HK-2 (cell line): ENCODE data around the gene FBXO10.
"Not testable (repeated sequence)": the region's sequence is repeated elsewhere in the genome, so short reads cannot be mapped to it uniquely, and the experiment has no call there.

Source experiments
- DNase-seq: peaks from one replicate; pipeline ENCODE4 v3.0.0-alpha.2; 2018; ENCODE audit not compliant: unreplicated experiment

Gene FBXO10

DNA sequence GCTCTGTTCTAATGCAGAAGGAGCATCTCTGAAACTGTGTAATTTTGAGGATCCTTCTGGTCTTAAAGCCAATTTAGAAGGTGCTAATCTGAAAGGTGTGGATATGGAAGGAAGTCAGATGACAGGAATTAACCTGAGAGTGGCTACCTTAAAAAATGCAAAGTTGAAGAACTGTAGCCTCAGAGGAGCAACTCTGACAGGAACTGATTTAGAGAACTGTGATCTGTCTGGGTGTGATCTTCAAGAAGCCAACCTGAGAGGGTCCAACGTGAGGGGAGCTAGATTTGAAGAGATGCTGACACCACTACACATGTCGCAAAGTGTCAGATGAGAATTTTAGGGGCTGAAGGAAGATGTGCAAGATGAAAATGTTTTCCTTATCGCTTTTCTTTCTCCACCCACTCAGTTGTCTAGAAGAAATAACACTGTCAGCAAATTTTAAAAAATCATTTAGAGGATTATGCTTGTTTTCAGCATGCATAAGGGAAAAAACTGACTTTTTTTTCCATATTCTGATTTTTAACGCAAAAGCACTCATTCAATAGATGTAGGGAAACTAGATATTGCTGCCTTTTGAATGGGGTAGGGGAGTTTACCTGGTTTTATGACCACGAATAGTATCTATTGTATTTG is 98.1 kb downstream of the FBXO10 start:
- not testable (repeated sequence) for DNase-seq

DNA sequence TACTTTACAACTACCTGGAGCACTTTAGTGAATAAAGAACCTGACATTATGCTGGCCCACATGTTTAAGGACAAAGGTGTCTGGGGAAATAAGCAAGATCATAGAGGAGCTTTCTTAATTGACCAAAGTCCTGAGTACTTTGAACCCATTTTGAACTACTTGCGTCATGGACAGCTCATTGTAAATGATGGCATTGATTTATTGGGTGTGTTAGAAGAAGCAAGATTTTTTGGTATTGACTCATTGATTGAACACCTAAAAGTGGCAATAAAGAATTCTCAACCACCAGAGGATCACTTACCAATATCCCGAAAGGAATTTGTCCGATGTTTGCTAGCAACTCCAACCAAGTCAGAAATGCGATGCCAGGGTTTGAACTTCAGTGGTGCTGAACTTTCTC is 98.7 kb downstream of the FBXO10 start:
- DNase-seq: not testable (repeated sequence)

DNA sequence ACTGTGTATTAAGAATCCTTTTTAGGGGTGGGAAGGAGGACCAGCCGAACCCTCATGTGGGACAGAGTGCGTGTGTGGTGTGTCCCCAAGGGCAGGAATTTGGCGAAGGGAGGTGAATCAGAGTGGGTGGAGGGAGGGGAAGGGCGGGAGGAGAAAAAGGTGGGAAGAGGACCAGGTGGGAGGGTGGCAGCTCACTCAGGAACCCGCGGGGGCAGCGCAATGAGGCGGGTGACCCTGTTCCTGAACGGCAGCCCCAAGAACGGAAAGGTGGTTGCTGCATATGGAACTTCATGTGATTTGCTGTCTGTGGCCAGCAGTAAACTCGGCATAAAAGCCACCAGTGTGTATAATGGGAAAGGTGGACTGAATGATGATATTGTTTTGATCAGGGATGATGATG is 99.2 kb downstream of the FBXO10 start:
- no peak for DNase-seq

- no peak for DNase-seq
These were observed 101.7 kb downstream of the FBXO10 start for GRCh38 chr9:37474438-37474837.

- DNase-seq: not testable (repeated sequence)
These were observed 102.2 kb downstream of the FBXO10 start for GRCh38 chr9:37473982-37474381.

DNA sequence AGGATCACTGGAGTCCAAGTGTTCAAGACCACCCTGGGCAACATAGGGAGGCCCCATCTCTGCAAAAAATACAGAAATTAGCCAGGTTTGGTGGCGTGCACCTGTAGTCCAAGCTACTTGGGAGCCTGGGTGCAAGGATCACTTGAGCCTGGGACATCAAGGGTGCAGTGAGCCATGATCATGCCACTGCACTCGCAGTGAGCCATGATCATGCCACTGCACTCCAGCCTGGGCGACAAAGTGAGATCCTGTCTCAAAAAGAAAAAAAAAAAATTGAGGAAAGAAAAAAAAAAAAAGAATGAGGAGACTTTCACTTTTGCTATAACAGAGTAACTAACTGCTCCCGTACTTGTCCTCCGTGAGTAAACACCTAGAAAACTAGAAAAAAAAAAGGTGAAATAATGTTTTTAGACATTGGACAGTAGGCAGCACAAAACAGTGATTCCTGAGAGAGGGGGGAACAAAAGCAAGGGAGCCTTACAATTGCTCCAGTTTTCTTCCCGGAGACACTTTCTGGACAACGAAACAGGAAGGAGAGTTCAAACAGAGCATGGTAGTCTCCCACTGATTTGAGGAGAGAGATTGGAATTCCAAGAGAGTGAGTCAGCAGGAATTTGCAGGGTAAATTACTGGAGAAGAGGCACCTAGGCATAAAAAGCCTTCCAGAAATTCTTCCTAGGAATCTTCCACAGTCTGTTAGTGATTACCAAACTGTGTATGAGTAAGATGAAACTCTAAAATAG is 104.1 kb downstream of the FBXO10 start:
- DNase-seq: no peak

DNA sequence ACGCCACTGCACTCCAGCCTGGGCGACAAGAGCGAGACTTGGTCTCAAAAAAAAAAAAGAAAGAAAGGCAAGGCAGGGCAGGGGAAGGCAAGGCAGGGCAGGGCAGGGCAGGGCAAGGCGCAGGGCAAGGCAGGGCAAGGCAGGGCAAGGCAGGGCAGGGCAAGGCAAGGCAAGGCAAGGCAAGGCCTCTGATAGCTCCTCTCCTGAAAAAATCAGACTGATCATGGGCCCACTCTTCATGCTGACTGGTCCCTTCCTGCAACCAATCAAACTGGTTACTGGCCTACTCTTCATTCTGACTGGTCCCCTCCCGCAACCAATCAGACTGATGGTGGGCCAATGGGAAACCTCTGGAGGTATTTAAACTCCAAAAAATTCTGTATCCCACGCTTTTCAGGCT is 107.6 kb downstream of the FBXO10 start:
- no peak for DNase-seq

DNA sequence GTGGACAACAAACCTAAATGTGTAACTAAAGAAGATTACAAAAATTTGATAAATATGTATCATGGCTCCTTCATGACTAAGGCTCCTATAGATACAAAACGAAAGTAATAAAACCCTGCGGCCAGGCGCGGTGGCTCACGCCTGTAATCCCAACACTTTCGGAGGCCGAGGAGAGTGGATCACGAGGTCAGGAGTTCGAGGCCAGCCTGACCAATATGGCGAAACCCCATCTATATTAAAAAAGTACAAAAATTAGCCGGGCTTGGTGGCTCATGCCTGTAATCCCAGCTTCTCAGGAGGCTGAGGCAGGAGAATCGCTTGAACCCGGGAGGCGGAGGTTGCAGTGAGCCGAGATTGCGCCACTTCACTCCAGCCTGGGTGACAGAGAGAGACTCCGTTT is 108.7 kb downstream of the FBXO10 start:
- not testable (repeated sequence) for DNase-seq

GRCh38 chr9:37466037-37466709 is 110.0 kb downstream of the FBXO10 start:
- peak; percentile 76 for DNase-seq

GRCh38 chr9:37465249-37466036 is 110.7 kb downstream of the FBXO10 start, which contains the start of gene ZBTB5:
Gene ZBTB5 (minus strand): TSS chr9:37465450. CDS start chr9:37442551, 22,899 bp downstream.
- DNase-seq: peak; percentile 96

DNA sequence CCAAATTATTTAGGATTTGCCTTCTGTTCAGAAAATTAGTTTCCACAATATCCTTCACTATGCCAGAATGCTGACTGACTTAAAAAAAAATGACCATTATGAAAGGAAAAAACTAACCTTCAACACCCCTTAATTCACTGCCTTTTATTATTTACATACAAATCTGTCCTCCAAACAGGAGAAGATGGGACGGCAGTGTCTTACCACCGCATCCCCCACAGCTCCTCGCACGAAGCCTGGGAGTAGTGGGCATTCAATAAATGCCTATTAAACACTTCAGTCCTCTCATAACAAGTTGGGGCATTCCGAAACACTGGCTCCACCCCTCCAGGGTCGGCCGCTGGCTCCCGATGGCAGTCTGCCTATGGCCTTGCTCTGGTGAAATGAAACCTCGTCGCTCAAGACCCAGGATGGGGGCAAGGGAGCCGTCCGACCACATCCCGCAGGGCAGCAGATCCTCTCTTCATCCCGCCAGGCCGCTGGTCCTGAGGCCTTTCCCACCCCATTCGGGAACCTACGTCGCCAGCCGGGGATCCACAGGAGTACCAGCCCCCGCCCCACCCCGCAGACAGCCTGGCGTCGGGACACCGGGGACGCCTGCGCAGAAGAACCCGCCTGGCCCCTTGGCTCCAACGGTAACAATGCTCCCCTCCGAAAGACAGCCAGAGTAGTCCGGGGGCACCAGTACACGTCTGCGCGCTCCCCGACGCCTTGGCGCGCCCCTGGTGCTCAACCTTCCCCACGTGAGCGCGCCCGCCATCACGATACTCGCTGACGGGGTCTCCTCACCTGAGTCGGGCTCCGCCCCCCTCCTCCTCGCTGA is 111.5 kb downstream of the FBXO10 start:
- no peak for DNase-seq

DNA sequence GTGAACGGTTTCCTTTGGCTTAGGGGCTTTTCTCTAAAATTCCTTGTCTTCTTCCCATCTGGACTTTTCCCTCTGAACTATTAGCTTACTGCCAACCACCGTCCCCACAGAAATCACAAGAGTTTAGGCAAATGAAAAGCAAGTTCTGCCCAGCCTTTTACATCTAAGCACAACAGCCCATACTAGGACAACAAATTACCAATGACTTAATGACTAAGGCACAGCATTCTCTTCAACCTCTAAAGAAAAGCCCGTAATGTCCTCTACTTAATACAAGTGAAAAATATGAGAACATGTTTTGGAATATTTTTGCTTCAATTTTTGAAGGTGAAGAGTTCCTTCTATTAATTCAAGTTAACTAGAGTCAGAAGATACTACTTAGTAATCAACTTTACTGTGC is 112.2 kb downstream of the FBXO10 start:
- no peak for DNase-seq
